GM21447 (cell line): ENCODE data around the gene KCNMB2.

Experiments
- ATAC-seq: cut with Tn5 transposase; IDR thresholded peaks from one replicate; pipeline ENCODE4 v1.9.1; 2021; ENCODE audit not compliant: unreplicated experiment

Gene KCNMB2

GRCh38 chr3:178748874-178749273, 212.6 kb downstream of the KCNMB2 start:
- no peak for ATAC-seq

GRCh38 chr3:178749471-178749870, 213.2 kb downstream of the KCNMB2 start:
- ATAC-seq, result no peak

- ATAC-seq, result no peak
Measured at GRCh38 chr3:178750639-178751300, 214.5 kb downstream of the KCNMB2 start.

GRCh38 chr3:178752843-178753242, 216.6 kb downstream of the KCNMB2 start:
- no peak for ATAC-seq

- no peak for ATAC-seq
Measured at GRCh38 chr3:178754852-178755510, 218.7 kb downstream of the KCNMB2 start.

GRCh38 chr3:178761024-178761423, 224.8 kb downstream of the KCNMB2 start:
- no peak for ATAC-seq

- no peak for ATAC-seq
Measured at GRCh38 chr3:178761461-178761860, 225.2 kb downstream of the KCNMB2 start.

GRCh38 chr3:178762385-178762784, 226.1 kb downstream of the KCNMB2 start:
- no peak for ATAC-seq

GRCh38 chr3:178765472-178765871, 229.2 kb downstream of the KCNMB2 start:
- no peak for ATAC-seq

- no peak for ATAC-seq
Measured at GRCh38 chr3:178767581-178767980, 231.3 kb downstream of the KCNMB2 start.

- no peak for ATAC-seq
Measured at GRCh38 chr3:178768072-178768864, 232.0 kb downstream of the KCNMB2 start.

GRCh38 chr3:178771511-178771910, 235.3 kb downstream of the KCNMB2 start:
- no peak for ATAC-seq

- ATAC-seq, result no peak
Measured at GRCh38 chr3:178772746-178773145, 236.5 kb downstream of the KCNMB2 start.

GRCh38 chr3:178773358-178773757, 237.1 kb downstream of the KCNMB2 start:
- no peak for ATAC-seq

- peak; percentile 59 for ATAC-seq
Measured at GRCh38 chr3:178777718-178778411, 241.6 kb downstream of the KCNMB2 start.

GRCh38 chr3:178778589-178778988, 242.4 kb downstream of the KCNMB2 start:
- no peak for ATAC-seq

- ATAC-seq, result no peak
Measured at GRCh38 chr3:178785961-178786360, 249.7 kb downstream of the KCNMB2 start.

- no peak for ATAC-seq
Measured at GRCh38 chr3:178787960-178788359, 251.7 kb downstream of the KCNMB2 start.

- no peak for ATAC-seq
Measured at GRCh38 chr3:178794711-178795110, 258.5 kb downstream of the KCNMB2 start.

- ATAC-seq, result no peak
Measured at GRCh38 chr3:178795349-178795748, 259.1 kb downstream of the KCNMB2 start.

GRCh38 chr3:178802259-178802658, 266.0 kb downstream of the KCNMB2 start:
- ATAC-seq, result no peak
